ENCODE results near the gene MTUS2. TPM values are rescaled to one million over a fixed set of nuclear protein-coding genes. Genes with fewer than 3 reads are reported as not detected.

Gene MTUS2
- total RNA-seq, 1 experiment from 2014 or later: 0.35 TPM

- DNase-seq: no peak
- no peak overlapping the region for H3K23ac ChIP-seq (ENCODE audit: insufficient read length, low read depth, low read length)
- no peaks in the 10 kb centered on the region for H3K9me3 ChIP-seq (ENCODE audit: control insufficient read depth, low read depth, low read length)
- no peaks in the 10 kb centered on the region for H3K23me2 ChIP-seq (ENCODE audit: insufficient read length, low read depth, low read length, poor library complexity, severe bottlenecking)
- H2BK15ac ChIP-seq (ENCODE audit: low read depth, low read length): no peak overlapping the region
- H4K20me1 ChIP-seq (ENCODE audit: control insufficient read depth, insufficient read depth, insufficient read length): no peaks in the 10 kb centered on the region
- no peak overlapping the region for H3K56ac ChIP-seq (ENCODE audit: insufficient read length, low read depth, low read length)
- H3K27ac Mint-ChIP-seq: no peak overlapping the region
- no peak overlapping the region for H2BK20ac ChIP-seq (ENCODE audit: low read depth, low read length, poor library complexity, severe bottlenecking)
- no peak overlapping the region for H2AK5ac ChIP-seq (ENCODE audit: insufficient read length, low read length)
- H3K4ac ChIP-seq (ENCODE audit: low read depth, low read length): no peak overlapping the region
- H3K4me1 ChIP-seq (ENCODE audit: insufficient read depth, low read length): no peaks in the 10 kb centered on the region
- no CpG with 5 or more reads among the region's 8 CpGs for WGBS (ENCODE audit: extremely low coverage, insufficient read length, low lambda C conversion rate)
- H3K79me1 ChIP-seq (ENCODE audit: insufficient read depth, low read depth, low read length, poor library complexity, severe bottlenecking): peaks cover 2% of the 10 kb centered on the region
- H3K27me3 ChIP-seq (ENCODE audit: insufficient read depth, low read length): no peaks in the 10 kb centered on the region
- no peak overlapping the region for H2BK12ac ChIP-seq (ENCODE audit: insufficient read length, low read depth, low read length)
- H3K4me3 Mint-ChIP-seq: no peak overlapping the region
- no peak overlapping the region for H4K8ac ChIP-seq (replicated peaks; ENCODE audit: insufficient read length, low read depth, low read length)
- H3K27me3 Mint-ChIP-seq (ENCODE audit: low read depth): no peaks in the 10 kb centered on the region
- H3K4me2 ChIP-seq (ENCODE audit: insufficient read depth, insufficient read length, low read length): no peak overlapping the region
- no peak overlapping the region for H2AFZ ChIP-seq (ENCODE audit: low read length)
- H3K9me3 Mint-ChIP-seq: no peaks in the 10 kb centered on the region
- no peak overlapping the region for H3K27ac ChIP-seq (ENCODE audit: insufficient read length, low read depth, low read length)
- no peak overlapping the region for H4K5ac ChIP-seq (ENCODE audit: insufficient read length, low read depth, low read length)
- H3K18ac ChIP-seq (ENCODE audit: insufficient read length, low read depth, low read length): no peak overlapping the region
- no peak overlapping the region for H4K91ac ChIP-seq (ENCODE audit: insufficient read length, low read depth, low read length)
- H2BK5ac ChIP-seq (ENCODE audit: insufficient read length, low read length): no peak overlapping the region
- H3T11ph ChIP-seq (ENCODE audit: low read length): no peak overlapping the region
- no peak overlapping the region for H3K14ac ChIP-seq (ENCODE audit: insufficient read depth, low read length)
- peaks cover 38 to 86% (median 66%) of the 10 kb centered on the region in 3 experiments; a peak in 6 of 7 replicates for H3K36me3 Mint-ChIP-seq (ENCODE audit: insufficient read depth in 1 of 3, low read depth in 3 of 3)
- H3K9ac ChIP-seq (ENCODE audit: extremely low read depth, insufficient read length, low read length): no peak overlapping the region
- TF ChIP-seq CTCF (conservative IDR thresholded peaks at IDR 0.05): no peak
- H3K79me2 ChIP-seq (ENCODE audit: insufficient read depth, low read length): no peaks in the 10 kb centered on the region
- no peaks in the 10 kb centered on the region for H3K4me1 Mint-ChIP-seq
- no peak overlapping the region for H2BK120ac ChIP-seq (ENCODE audit: low read depth, low read length, poor library complexity, severe bottlenecking)
These were observed 707.4 kb downstream of the MTUS2 start for GRCh38 chr13:29527511-29527910.

Measured in H9 (cell line).